ENCODE data around the gene BICRA.
"Not testable (repeated sequence)": the region's sequence is repeated elsewhere in the genome, so short reads cannot be mapped to it uniquely, and the experiment has no call there.

The BICRA gene

DNA sequence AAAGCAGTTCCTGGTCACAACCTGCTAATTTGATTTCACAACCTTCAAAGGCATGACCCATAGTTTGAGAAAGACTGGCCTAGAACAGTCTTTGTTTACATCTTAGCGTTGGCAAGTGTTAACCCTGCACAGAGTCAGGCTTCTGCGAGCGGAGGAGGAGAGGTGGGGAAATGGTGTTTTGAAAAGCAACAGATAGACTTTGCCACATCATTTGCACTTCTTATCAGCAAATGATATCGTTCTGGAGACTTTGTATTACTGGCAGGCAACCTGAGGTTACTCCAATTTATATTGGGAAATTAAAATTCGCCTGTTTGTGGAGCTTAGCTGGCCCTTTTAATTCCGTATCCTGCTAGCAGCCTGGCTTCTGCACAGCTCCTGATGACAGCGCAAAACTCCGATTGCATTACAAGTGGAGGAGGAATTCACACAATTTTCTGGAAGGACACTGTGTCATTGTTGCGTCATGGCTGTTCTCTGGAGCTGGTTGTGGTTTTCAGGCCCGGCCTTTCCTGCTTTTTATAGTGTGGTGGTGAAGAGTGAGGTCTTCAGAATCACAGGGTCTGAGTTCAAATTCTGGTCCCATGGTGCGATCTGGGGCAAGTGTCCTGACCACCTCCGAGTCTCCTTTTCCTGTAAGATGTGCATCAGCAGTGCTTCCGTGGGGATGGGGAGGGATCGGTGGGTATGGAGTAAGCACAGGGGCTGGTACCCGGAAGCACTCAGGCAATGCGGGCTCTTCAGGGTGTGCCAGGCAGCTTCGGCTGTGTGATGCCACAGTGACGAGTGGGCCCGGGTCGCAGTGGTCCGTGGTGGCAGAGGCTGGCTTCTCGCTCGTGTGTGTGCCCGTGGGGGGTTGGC is 55.2 kb downstream of the BICRA start:
- no peak for DNase-seq

- DNase-seq = not testable (repeated sequence)
These were observed 59.6 kb downstream of the BICRA start for GRCh38 chr19:47668556-47668955.

DNA sequence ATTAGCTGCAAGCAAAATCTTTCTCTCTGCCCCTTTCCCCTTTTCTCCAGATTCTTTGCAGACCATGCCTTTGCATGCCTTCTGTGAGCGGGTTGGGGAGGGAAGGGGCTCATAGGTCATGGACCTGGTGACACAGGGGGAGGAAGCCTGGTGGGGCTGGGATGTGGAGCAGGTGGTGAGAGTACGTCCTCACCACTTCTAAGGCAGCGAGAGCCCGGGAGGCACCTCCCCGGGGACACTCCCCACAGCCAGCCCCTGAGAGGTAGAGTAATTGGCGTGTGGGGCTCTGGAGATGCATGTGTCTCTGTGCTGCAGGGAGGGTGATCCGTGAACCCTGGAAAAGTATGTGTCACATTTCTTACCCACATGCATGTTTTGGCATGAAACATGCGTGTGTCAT is 61.8 kb downstream of the BICRA start:
- DNase-seq = no peak

- DNase-seq = no peak
These were observed 62.6 kb downstream of the BICRA start for GRCh38 chr19:47671499-47671898.

GRCh38 chr19:47673426-47673825 is 64.5 kb downstream of the BICRA start:
- no peak for DNase-seq

GRCh38 chr19:47674548-47674947 is 65.6 kb downstream of the BICRA start:
- DNase-seq = no peak

DNA sequence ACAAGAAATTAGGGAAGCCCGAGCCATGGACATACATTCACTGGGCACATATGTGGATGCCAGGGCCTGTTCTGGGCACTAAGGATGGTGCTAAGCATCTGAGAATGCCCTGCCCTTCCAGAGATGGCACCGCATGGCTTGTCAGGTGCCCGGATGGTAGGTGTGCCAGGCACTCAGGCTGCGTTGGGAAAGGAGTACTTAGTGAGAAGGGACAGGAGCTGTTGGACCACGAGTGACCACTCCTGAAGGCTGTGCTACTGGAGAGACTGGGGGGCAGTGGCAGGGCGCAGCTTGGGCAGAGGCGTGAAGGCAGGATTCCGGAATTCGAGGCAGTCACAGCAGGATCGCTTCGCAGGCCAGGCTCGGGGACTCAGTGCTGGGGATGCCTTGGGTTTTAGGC is 66.3 kb downstream of the BICRA start:
- no peak for DNase-seq

DNA sequence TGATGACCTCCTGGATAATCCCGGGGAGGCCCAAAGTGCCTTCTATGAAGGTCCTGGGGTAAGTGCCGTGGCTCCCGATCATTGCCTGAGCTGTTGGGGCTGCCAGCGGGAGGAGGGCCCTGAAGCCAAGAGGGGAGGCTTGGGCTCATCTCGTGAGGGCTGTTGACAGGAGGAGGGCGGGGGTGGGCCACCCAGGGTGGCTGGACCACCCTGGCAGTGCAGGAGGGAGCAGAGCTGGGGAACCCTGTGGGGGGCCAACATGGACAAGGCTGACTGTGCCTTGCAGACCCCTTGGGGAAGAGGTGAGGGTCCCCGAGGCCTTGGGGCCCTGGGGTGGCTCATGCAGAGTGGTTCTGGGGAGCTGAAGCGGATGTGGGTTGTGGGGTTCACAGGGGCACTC is 66.9 kb downstream of the BICRA start:
- DNase-seq = no peak

- DNase-seq = no peak
These were observed 67.9 kb downstream of the BICRA start for GRCh38 chr19:47676811-47677210.

DNA sequence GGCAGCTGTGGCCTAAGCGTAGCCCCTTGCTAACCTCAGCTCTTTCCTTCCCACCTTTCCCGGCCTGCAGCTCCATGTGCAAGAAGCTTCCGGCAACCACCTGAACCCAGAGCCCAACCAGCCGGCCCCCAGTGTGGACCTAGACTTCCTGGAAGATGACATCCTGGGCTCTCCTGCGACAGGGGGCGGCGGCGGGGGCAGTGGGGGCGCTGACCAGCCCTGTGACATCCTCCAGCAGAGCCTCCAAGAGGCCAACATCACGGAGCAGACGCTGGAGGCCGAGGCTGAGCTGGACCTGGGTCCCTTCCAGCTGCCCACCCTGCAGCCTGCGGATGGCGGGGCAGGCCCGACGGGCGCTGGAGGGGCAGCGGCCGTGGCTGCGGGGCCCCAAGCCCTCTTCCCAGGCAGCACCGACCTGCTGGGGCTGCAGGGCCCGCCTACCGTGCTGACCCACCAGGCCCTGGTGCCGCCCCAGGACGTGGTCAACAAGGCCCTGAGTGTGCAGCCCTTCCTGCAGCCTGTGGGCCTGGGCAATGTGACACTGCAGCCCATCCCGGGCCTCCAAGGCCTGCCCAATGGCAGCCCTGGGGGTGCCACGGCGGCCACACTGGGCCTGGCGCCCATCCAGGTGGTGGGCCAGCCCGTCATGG is 70.4 kb downstream of the BICRA start:
- no peak for DNase-seq

GRCh38 chr19:47679922-47680857 is 71.3 kb downstream of the BICRA start:
- no peak for DNase-seq

DNA sequence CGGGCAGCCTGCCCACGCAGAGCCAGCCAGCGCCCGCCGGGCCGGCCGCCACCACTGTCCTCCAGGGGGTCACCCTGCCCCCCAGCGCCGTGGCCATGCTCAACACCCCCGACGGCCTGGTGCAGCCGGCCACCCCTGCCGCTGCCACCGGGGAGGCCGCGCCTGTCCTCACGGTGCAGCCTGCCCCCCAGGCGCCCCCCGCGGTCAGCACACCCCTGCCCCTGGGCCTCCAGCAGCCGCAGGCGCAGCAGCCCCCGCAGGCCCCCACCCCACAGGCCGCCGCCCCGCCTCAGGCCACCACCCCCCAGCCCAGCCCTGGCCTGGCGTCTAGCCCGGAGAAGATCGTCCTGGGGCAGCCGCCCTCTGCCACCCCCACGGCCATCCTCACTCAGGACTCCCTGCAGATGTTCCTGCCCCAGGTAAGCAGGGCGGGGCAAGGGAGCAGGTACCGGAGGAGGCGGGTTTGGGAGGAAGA is 72.0 kb downstream of the BICRA start:
- no peak for DNase-seq

DNA sequence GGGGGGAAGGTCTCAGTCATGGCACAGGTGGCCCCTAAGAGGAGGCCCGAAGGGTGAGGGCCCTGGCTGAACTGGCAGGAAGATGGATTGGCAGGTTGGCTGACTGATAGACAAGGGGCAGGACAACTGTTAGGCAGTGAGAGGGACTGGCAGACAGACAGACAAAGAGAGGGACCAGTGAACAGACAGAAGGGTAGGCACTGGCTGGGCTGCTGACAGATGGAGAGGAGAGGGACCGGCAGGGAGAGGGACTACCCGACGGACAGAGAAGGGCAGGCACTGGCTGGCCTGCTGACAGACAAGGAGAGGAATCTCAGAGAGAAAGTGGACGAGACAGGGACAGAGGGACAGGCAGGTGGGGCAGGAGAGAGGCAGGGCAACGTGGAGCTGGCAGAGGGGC is 72.5 kb downstream of the BICRA start:
- DNase-seq = no peak

- no peak for DNase-seq
These were observed 73.0 kb downstream of the BICRA start for GRCh38 chr19:47681936-47682335.

DNA sequence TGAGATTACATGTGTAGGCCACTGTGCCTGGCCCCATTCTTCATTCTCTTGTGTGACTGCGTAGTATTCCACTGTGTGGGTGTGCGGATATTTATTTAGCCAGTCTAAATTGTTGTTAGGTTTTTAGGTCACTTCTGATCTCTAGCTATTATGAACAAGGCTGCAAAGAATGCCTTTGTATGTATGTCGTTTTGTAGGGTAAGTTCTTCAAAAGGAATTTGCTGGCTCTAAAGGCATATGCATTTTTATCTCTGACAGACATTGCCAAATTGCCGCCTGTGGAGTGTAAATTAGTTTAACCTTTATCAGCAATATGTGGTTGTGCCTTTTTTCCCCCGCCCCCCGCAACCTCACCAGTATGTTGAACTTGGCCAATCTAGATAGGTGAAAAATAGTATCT is 74.0 kb downstream of the BICRA start:
- no peak for DNase-seq

DNA sequence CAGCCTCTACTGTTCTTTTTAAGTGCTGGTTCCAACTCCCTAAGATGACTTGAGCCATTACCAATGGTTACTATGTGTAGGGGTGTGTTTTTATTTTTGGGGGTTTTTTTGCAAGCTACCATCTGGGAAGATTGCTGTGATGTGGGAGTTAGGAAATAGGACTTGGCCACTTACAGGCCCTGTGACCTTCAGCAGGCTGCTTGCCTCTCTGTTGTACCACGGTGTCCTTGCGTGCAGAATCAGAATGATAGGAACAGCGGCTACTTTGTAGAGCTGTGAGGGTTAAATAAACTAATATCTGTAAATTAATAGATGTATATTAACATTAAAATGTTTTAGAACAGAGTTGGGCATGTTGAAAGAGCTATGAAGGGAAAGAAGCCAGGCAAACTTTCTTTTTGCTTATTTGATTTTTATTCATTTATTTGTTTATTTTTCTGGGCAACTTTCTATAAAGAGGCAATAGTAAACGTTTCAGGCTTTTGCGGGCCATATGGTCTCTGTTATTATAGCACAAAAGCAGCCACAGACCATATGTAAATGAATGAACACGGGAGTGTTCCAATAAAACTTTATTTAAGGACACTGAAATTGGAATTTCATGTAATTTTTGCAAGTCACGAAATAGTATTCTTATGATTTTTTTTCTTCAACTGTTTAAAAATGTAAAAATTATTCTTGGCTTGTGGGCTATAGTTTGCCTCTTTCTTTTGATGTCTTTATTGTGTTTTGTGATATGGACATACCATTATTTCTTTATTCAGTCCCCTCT is 77.9 kb downstream of the BICRA start:
- DNase-seq = no peak

DNA sequence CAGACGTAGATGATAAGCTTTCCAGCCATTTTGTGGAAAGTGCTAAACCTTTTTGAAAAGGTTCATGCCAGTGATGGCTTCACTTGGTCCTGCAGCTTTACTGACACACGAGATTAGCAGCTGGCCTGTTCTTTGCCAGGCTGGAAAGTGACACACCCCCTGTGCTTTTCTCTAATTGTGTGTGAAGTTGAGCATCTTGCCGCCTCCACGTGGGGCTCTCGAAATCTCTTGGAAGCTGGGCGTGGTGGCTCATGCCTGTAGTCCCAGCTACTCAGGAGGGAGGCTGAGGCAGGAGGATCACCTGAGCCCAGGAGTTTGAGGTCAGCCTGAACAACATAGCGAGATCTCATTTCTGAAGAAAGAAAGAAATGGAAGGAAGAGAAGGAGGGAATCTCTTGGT is 79.0 kb downstream of the BICRA start:
- DNase-seq = no peak

DNA sequence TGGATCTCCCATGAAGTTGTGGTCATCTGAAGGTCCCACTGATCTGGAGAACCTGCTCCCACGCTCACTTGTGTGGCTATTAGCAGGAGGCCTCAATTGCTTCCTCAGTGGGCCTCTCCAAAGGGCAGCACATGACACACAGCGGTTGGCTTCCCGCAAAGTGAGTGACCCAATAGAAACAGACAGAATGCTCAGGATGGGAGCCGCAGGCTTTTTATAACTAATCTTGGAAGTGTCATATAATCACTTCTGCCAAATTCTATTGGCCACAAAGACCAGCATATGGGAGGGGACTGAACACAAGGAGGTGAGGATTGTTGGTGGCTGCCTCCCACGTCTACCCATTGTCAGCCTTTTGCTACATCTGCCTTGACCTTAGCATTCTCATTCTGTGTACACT is 82.2 kb downstream of the BICRA start:
- no peak for DNase-seq

GRCh38 chr19:47691782-47692181 is 82.8 kb downstream of the BICRA start:
- no peak for DNase-seq

DNA sequence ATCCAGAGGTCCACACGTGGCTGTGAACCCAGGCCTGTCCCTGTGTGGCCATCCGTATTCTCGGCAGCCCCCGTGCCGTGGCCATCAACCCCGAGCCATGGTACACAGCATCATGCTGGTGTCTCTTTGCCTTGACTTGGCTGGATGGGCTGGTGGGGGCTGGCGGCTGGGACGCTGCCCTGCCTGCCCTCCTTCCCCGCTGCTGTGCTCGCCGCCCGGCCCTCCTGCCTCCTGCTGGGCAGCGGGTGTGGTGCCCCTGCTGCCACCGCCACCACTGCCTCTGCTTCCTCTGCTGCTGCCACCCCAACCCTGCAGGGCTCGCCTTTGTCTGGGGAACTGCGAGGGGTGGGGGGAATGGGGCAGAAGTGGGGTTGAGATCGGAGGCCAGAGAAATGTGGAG is 84.6 kb downstream of the BICRA start:
- no peak for DNase-seq

DNA sequence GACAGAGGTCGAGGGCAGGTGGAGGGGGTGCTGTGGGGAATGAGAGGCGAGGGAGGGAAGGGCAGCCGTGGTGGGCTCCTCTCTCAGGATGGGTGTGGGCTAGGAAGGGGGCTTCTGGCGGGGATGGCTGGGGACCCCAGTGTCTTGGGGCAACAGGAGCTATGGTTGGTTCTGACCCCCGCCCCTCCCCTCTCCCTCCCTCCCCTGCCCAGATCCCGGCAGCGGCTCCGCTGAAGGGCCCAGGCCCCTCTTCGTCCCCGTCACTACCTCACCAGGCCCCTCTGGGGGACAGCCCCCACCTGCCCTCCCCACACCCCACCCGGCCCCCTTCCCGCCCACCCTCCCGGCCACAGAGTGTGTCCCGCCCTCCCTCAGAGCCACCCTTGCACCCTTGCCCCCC is 85.0 kb downstream of the BICRA start:
- no peak for DNase-seq

DNA sequence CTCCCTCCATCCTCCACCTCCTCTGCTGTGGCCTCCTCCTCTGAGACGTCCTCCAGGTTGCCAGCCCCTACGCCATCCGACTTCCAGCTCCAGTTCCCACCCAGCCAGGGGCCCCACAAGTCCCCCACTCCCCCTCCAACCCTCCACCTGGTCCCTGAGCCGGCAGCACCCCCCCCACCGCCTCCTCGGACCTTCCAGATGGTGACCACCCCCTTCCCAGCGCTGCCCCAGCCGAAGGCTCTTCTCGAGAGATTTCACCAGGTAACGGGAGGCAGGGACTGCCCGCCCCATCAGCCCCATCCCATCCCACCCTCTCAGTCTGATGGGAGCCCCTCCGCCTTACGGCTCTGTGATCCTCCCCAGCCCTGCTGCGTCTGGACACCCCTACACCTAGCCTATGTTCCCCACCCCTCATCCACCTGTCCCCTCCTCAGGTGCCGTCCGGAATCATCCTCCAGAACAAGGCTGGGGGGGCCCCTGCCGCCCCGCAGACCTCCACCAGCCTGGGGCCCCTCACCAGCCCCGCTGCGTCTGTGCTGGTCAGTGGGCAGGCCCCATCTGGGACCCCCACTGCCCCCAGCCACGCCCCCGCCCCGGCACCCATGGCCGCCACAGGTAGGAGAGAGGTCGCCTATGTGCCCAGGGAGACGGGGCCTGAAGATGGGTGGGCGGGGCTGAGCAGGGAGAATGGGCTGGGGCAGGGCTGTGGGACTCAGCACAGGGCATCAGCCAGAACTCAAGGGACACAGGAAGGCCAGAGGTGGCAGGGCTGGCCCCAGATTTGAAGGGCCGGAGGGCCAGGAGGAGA is 85.7 kb downstream of the BICRA start:
- no peak for DNase-seq

Measured in activated CD4-positive, alpha-beta T cell treated with anti-CD3 and anti-CD28 coated beads for 1 hour (primary cell).